ENCODE data around the gene CLASP1.

Gene CLASP1

GRCh38 chr2:121504316-121504715 is 144.9 kb downstream of the CLASP1 start:
- Histone ChIP-seq H3K9me3 (ENCODE audit: low read length) (no peaks in the 10 kb centered on the region), H3K4me1 (ENCODE audit: insufficient read depth, low read length, severe bottlenecking) (no peaks in the 10 kb centered on the region), H3K4me3 (ENCODE audit: low read depth, low read length, poor library complexity, severe bottlenecking) (no peak overlapping the region), H3F3A (ENCODE audit: insufficient read depth, low read length) (no peaks in the 10 kb centered on the region), H3K9ac (ENCODE audit: low read length) (no peak overlapping the region), H3K36me3 (ENCODE audit: insufficient read depth, low read length) (peaks cover 73% of the 10 kb centered on the region), H2AFZ (ENCODE audit: low read length) (no peak overlapping the region), H3K79me2 (ENCODE audit: insufficient read depth, low read length) (peaks cover 9% of the 10 kb centered on the region), H3K9me2 (ENCODE audit: low read depth, low read length) (no peaks in the 10 kb centered on the region), H4K20me1 (ENCODE audit: insufficient read depth, low read length) (no peaks in the 10 kb centered on the region), H3K27me3 (ENCODE audit: insufficient read depth, low read length) (no peaks in the 10 kb centered on the region), H3K27ac (ENCODE audit: low read depth, low read length, poor library complexity, severe bottlenecking) (no peak overlapping the region), H3K4me2 (ENCODE audit: low read length) (no peak overlapping the region)
- no peak for TF ChIP-seq EZH2 (IDR thresholded peaks at IDR 0.05; ENCODE audit: borderline replicate concordance, low read length)
- TF ChIP-seq CTCF (IDR thresholded peaks at IDR 0.05; ENCODE audit: low read length) = no peak

DNA sequence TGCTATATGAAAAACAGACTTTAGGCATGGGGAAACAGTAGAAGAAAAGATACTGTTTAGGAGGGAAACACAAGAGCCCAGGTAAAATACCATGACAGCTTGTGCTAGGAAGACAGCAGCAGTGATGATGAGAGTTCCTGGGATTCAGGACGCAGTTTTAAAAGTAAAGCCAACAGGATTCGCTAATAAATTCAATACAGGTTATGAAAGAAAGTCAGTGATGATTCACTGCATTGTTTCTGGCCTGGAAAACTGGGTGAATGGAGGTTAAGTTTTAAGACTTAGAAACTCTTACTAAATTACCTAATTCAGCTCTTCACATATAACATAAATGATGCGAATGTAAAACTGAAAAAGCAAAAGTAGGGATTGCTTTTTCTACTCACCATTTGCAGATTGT is 146.5 kb downstream of the CLASP1 start:
- H3K27ac ChIP-seq (ENCODE audit: low read depth, low read length, poor library complexity, severe bottlenecking) = no peak overlapping the region
- TF ChIP-seq EZH2 (IDR thresholded peaks at IDR 0.05; ENCODE audit: borderline replicate concordance, low read length) (no peak), CTCF (IDR thresholded peaks at IDR 0.05; ENCODE audit: low read length) (no peak)
- H3K27me3 ChIP-seq (ENCODE audit: insufficient read depth, low read length) = no peaks in the 10 kb centered on the region
- H3K4me2 ChIP-seq (ENCODE audit: low read length) = no peak overlapping the region
- H3K4me3 ChIP-seq (ENCODE audit: low read depth, low read length, poor library complexity, severe bottlenecking) = no peak overlapping the region
- H3K9me2 ChIP-seq (ENCODE audit: low read depth, low read length) = no peaks in the 10 kb centered on the region
- no peaks in the 10 kb centered on the region for H3K4me1 ChIP-seq (ENCODE audit: insufficient read depth, low read length, severe bottlenecking)
- H3F3A ChIP-seq (ENCODE audit: insufficient read depth, low read length) = no peaks in the 10 kb centered on the region
- peaks cover 75% of the 10 kb centered on the region for H3K36me3 ChIP-seq (ENCODE audit: insufficient read depth, low read length)
- no peaks in the 10 kb centered on the region for H4K20me1 ChIP-seq (ENCODE audit: insufficient read depth, low read length)
- H3K9me3 ChIP-seq (ENCODE audit: low read length) = no peaks in the 10 kb centered on the region
- peaks cover 8% of the 10 kb centered on the region; the same call in 1 of the 2 replicates for H3K79me2 ChIP-seq (ENCODE audit: insufficient read depth, low read length)
- no peak overlapping the region for H3K9ac ChIP-seq (ENCODE audit: low read length)
- no peak overlapping the region for H2AFZ ChIP-seq (ENCODE audit: low read length)

DNA sequence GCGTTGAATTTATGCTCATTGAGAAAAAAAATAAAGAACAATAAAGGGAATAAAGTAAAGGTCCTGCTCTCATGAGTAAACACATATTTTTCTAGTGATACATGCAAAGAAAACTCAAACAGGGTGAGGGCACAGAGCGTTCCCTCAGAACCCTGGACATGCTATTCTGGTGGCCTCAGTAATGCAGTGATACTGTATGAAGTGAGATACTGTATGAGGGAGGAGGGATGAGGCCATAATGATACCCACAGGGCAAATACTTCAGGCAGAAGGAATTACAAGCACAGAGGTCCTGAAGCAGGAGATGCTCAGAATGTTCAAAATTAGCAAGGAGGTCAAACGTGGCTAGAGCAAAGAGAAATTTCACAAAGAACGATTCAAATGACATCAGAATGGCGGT is 147.0 kb downstream of the CLASP1 start:
- no peaks in the 10 kb centered on the region for H4K20me1 ChIP-seq (ENCODE audit: insufficient read depth, low read length)
- 0 out of 2 replicates have a peak, but pooled peaks cover 4% of the 10 kb centered on the region for H3K79me2 ChIP-seq (ENCODE audit: insufficient read depth, low read length)
- H2AFZ ChIP-seq (ENCODE audit: low read length) = no peak overlapping the region
- no peak overlapping the region for H3K4me3 ChIP-seq (ENCODE audit: low read depth, low read length, poor library complexity, severe bottlenecking)
- H3K27me3 ChIP-seq (ENCODE audit: insufficient read depth, low read length) = no peaks in the 10 kb centered on the region
- H3K4me2 ChIP-seq (ENCODE audit: low read length) = no peak overlapping the region
- no peaks in the 10 kb centered on the region for H3K9me2 ChIP-seq (ENCODE audit: low read depth, low read length)
- H3K9me3 ChIP-seq (ENCODE audit: low read length) = no peaks in the 10 kb centered on the region
- H3F3A ChIP-seq (ENCODE audit: insufficient read depth, low read length) = no peaks in the 10 kb centered on the region
- H3K9ac ChIP-seq (ENCODE audit: low read length) = no peak overlapping the region
- no peak overlapping the region for H3K27ac ChIP-seq (ENCODE audit: low read depth, low read length, poor library complexity, severe bottlenecking)
- H3K36me3 ChIP-seq (ENCODE audit: insufficient read depth, low read length) = peaks cover 71% of the 10 kb centered on the region
- no peaks in the 10 kb centered on the region for H3K4me1 ChIP-seq (ENCODE audit: insufficient read depth, low read length, severe bottlenecking)
- no peak for TF ChIP-seq CTCF (IDR thresholded peaks at IDR 0.05; ENCODE audit: low read length)
- no peak for TF ChIP-seq EZH2 (IDR thresholded peaks at IDR 0.05; ENCODE audit: borderline replicate concordance, low read length)

Data from OCI-LY1 (cell line).